Calu3 (cell line): ENCODE data around the gene CEMIP. TPM values are rescaled to one million over a fixed set of nuclear protein-coding genes. Genes with fewer than 3 reads are reported as not detected.

Source experiments
- BruUV-seq: library from RNA; stranded (reverse); fragments of 400-500 nt; replicated peaks from 2 replicates; lab custom pipeline; 2021; lab: Mats Ljungman, UMichigan
- CTCF ChIA-PET: fragments of 300-600 bp; sonication (Branson Sonifier 250); formaldehyde crosslinking; loops from one replicate; lab custom pipeline; 2022; ENCODE audit warnings: antibody characterized with exemption; lab: Charles Lee
- DNase-seq: peaks from one replicate; pipeline ENCODE4 v3.0.0; 2022
- H3K27ac Mint-ChIP-seq: one replicate; pipeline ENCODE4 v1.8.0; 2022; ENCODE audit warnings: mixed read lengths; ENCODE audit not compliant: unreplicated experiment
- H3K27me3 Mint-ChIP-seq: one replicate; pipeline ENCODE4 v1.8.0; 2022; ENCODE audit warnings: mixed read lengths; ENCODE audit not compliant: unreplicated experiment
- H3K36me3 Mint-ChIP-seq: one replicate; pipeline ENCODE4 v1.8.0; 2022; ENCODE audit warnings: mild to moderate bottlenecking, moderate library complexity, mixed read lengths; ENCODE audit not compliant: insufficient read depth, unreplicated experiment
- H3K4me1 Mint-ChIP-seq: one replicate; pipeline ENCODE4 v1.8.0; 2022; ENCODE audit warnings: mild to moderate bottlenecking, low read depth, mixed read lengths; ENCODE audit not compliant: unreplicated experiment
- H3K4me3 Mint-ChIP-seq: one replicate; pipeline ENCODE4 v1.8.0; 2022; ENCODE audit warnings: mild to moderate bottlenecking, low read depth, moderate library complexity, mixed read lengths; ENCODE audit not compliant: unreplicated experiment
- H3K9me3 Mint-ChIP-seq: one replicate; pipeline ENCODE4 v1.8.0; 2022; ENCODE audit warnings: low read depth, mixed read lengths; ENCODE audit not compliant: unreplicated experiment
- CTCF ChIP-seq: fragments of 200-600 bp; IDR thresholded peaks from one replicate; pipeline ENCODE4 v1.8.0; 2022; ENCODE audit warnings: antibody characterized with exemption; ENCODE audit not compliant: unreplicated experiment
- intact Hi-C: fragments of 100-400 bp; cut with micrococcal nuclease; formaldehyde crosslinking; loops from one replicate; pipeline ENCODE4 v1.10.0; 2022; ENCODE audit not compliant: unreplicated experiment
- total RNA-seq: library from RNA; stranded (reverse); gene quantifications from 2 replicates; pipeline ENCODE4 v1.2.3, GENCODE V29; 2022

CEMIP gene
- total RNA-seq, 1 experiment from 2014 or later, result 1.8 TPM

DNA sequence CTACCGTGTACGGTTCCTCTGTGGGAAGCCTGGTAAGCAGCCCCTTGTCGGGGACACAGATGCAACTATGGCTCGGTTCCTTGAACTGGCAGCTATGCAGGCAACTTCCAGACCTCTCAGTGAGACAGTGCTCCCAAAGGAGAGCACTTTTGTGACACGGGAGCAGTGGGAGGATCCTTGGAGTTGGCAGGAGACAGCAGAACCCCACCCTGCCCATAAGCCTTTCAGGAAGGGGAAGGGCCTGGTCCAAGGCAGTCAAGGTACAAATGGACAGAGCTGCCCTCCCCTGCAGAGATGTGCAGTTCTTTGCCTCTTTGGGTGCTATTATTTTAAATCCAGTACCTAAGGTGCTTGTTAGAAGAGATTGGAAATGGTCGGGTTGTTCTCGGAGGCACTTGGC is 115.9 kb downstream of the CEMIP start:
- Mint-ChIP-seq H3K4me1 (peaks cover 12% of the 10 kb centered on the region), H3K4me3 (no peak overlapping the region), H3K36me3 (no peaks in the 10 kb centered on the region), H3K27ac (no peak overlapping the region), H3K27me3 (no peaks in the 10 kb centered on the region), H3K9me3 (peaks cover 3% of the 10 kb centered on the region)
- CTCF ChIA-PET, result no interaction called here
- no peak for TF ChIP-seq CTCF
- no peak for DNase-seq
- no TSS peak for BruUV-seq
- intact Hi-C loops, result no loop called here

DNA sequence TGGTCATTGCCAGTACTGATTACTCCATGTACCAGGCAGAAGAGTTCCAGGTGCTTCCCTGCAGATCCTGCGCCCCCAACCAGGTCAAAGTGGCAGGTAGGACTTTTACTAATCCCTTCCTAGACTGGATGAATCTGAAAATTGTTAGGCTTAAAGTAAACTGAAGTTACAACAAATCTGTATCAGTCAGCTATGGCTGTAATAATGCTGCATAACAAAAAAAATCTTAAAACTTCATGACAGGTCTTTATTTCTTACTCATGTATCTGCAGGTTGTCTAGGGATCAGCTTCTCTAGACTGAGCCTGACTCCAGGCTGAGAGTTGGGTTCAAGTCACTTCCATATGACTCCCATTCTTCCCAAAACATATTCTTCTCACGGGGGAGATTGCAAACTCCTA is 116.8 kb downstream of the CEMIP start:
- no peak for DNase-seq
- CTCF ChIA-PET, result no interaction called here
- no peak overlapping the region for H3K27ac Mint-ChIP-seq
- H3K4me3 Mint-ChIP-seq, result no peak overlapping the region
- H3K27me3 Mint-ChIP-seq, result no peaks in the 10 kb centered on the region
- peaks cover 12% of the 10 kb centered on the region for H3K4me1 Mint-ChIP-seq
- BruUV-seq, result no TSS peak
- H3K9me3 Mint-ChIP-seq, result peaks cover 3% of the 10 kb centered on the region
- H3K36me3 Mint-ChIP-seq, result no peaks in the 10 kb centered on the region
- intact Hi-C loops, result no loop called here
- TF ChIP-seq CTCF, result no peak

GRCh38 chr15:80898040-80898439 is 118.9 kb downstream of the CEMIP start:
- TF ChIP-seq CTCF, result no peak
- no peak overlapping the region for H3K4me3 Mint-ChIP-seq
- H3K36me3 Mint-ChIP-seq, result no peaks in the 10 kb centered on the region
- no peak for DNase-seq
- peaks cover 12% of the 10 kb centered on the region for H3K4me1 Mint-ChIP-seq
- BruUV-seq, result no TSS peak
- no peak overlapping the region for H3K27ac Mint-ChIP-seq
- intact Hi-C loops, result no loop called here
- peaks cover 3% of the 10 kb centered on the region for H3K9me3 Mint-ChIP-seq
- CTCF ChIA-PET, result no interaction called here
- no peaks in the 10 kb centered on the region for H3K27me3 Mint-ChIP-seq

- DNase-seq, result no peak
- CTCF ChIA-PET, result no interaction called here
Measured at GRCh38 chr15:80902298-80902801, 123.2 kb downstream of the CEMIP start.

More at GRCh38 chr15:80902298-80902801, 123.2 kb downstream of the CEMIP start:
- Mint-ChIP-seq H3K27me3 (no peaks in the 10 kb centered on the region), H3K4me1 (peaks cover 31% of the 10 kb centered on the region), H3K27ac (no peak overlapping the region), H3K9me3 (no peaks in the 10 kb centered on the region), H3K36me3 (no peaks in the 10 kb centered on the region), H3K4me3 (no peak overlapping the region)
- TF ChIP-seq CTCF, result no peak
- intact Hi-C loops, result no loop called here
- no TSS peak for BruUV-seq
